Panc1 (cell line): ENCODE measurements around the gene DNAJC16.

Source experiments
- TF ChIP-seq, protein P1 (sequence below): fragments of 450-650 bp; IDR thresholded peaks from 2 replicates; pipeline ENCODE4 v1.5.1; 2017; ENCODE audit warnings: mild to moderate bottlenecking
- TF ChIP-seq, protein P2 (sequence below), 2 experiments: IDR thresholded peaks; 2 replicates each; pipeline ENCODE4 v1.6.1; 2011 to 2012; ENCODE audit warnings: low read depth in 2 of 2, control low read depth in 1 of 2, low read length in 1 of 2, mild to moderate bottlenecking in 1 of 2, moderate library complexity in 1 of 2; ENCODE audit not compliant: insufficient read depth in 1 of 2

DNA sequence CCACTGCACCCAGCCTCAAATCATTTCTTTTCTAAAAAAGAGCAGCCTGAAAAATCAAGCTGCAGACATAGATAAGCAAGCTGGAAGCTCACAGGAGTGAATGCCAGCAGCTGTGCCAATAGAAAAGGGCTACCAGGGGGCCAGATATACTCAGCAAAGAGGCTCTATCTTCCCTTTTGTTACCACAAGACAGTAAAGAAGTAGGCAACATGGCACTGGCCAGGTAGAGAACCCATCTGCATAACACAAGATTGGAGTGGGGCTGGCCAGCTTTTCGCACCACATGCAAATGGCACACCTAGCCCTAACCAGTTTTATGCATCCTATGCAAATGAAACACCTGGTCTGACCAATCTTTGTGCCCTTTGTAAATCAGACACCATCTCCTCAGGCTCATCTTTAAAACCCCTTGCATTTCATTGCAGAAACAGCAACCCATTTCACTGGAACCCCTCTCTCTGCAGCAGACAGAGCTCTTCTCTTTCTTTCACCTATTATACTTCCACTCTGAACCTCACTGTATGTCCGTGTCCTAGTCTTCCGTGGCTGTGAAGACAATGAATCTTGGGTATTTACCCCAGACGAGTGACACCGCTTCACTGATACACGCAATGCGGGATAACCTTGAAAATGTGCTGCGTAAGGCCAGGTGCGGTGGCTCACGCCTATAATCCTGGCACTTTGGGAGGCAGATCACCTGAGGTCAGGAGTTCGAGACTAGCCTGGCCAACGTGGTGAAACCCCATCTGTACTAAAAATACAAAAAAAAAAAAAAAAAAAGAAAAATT, 17.8 kb upstream of the DNAJC16 start:
- TF ChIP-seq, protein P1, sequence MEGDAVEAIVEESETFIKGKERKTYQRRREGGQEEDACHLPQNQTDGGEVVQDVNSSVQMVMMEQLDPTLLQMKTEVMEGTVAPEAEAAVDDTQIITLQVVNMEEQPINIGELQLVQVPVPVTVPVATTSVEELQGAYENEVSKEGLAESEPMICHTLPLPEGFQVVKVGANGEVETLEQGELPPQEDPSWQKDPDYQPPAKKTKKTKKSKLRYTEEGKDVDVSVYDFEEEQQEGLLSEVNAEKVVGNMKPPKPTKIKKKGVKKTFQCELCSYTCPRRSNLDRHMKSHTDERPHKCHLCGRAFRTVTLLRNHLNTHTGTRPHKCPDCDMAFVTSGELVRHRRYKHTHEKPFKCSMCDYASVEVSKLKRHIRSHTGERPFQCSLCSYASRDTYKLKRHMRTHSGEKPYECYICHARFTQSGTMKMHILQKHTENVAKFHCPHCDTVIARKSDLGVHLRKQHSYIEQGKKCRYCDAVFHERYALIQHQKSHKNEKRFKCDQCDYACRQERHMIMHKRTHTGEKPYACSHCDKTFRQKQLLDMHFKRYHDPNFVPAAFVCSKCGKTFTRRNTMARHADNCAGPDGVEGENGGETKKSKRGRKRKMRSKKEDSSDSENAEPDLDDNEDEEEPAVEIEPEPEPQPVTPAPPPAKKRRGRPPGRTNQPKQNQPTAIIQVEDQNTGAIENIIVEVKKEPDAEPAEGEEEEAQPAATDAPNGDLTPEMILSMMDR: no peak
- TF ChIP-seq, protein P2, sequence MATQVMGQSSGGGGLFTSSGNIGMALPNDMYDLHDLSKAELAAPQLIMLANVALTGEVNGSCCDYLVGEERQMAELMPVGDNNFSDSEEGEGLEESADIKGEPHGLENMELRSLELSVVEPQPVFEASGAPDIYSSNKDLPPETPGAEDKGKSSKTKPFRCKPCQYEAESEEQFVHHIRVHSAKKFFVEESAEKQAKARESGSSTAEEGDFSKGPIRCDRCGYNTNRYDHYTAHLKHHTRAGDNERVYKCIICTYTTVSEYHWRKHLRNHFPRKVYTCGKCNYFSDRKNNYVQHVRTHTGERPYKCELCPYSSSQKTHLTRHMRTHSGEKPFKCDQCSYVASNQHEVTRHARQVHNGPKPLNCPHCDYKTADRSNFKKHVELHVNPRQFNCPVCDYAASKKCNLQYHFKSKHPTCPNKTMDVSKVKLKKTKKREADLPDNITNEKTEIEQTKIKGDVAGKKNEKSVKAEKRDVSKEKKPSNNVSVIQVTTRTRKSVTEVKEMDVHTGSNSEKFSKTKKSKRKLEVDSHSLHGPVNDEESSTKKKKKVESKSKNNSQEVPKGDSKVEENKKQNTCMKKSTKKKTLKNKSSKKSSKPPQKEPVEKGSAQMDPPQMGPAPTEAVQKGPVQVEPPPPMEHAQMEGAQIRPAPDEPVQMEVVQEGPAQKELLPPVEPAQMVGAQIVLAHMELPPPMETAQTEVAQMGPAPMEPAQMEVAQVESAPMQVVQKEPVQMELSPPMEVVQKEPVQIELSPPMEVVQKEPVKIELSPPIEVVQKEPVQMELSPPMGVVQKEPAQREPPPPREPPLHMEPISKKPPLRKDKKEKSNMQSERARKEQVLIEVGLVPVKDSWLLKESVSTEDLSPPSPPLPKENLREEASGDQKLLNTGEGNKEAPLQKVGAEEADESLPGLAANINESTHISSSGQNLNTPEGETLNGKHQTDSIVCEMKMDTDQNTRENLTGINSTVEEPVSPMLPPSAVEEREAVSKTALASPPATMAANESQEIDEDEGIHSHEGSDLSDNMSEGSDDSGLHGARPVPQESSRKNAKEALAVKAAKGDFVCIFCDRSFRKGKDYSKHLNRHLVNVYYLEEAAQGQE (IDR thresholded peaks at IDR 0.05; ENCODE audit: insufficient read depth in 1 of 2, low read depth in 2 of 2, low read length in 1 of 2): no peak
